ENCODE measurements around the gene SPTLC3. TPM values are rescaled to one million over a fixed set of nuclear protein-coding genes. Genes with fewer than 3 reads are reported as not detected.

The SPTLC3 gene
- total RNA-seq, 1 donor: under 0.01 TPM

DNA sequence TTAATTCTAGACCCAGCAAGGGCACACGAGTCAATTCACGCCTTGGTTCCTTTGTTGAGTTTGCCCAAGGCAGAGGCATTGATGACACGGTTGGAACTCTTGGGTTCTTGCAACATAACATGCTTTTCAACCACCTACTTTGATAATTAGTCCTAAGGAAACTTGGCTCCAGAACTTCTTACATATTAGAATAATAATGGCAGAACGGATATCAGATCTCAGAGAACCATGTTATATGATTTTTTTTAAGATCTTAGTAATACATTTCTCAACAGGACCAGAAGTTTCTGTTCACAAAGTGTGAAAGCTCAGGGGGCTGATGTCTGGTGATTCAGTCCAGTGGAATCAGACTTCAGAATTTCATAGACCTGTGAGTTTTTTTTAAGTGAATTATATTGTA is 19.2 kb downstream of the SPTLC3 start:
- H3K4me3 ChIP-seq (ENCODE audit: low read depth, low read length): no peak overlapping the region
- DNase-seq (ENCODE audit: low read depth): no peak
- TF ChIP-seq, protein P1, sequence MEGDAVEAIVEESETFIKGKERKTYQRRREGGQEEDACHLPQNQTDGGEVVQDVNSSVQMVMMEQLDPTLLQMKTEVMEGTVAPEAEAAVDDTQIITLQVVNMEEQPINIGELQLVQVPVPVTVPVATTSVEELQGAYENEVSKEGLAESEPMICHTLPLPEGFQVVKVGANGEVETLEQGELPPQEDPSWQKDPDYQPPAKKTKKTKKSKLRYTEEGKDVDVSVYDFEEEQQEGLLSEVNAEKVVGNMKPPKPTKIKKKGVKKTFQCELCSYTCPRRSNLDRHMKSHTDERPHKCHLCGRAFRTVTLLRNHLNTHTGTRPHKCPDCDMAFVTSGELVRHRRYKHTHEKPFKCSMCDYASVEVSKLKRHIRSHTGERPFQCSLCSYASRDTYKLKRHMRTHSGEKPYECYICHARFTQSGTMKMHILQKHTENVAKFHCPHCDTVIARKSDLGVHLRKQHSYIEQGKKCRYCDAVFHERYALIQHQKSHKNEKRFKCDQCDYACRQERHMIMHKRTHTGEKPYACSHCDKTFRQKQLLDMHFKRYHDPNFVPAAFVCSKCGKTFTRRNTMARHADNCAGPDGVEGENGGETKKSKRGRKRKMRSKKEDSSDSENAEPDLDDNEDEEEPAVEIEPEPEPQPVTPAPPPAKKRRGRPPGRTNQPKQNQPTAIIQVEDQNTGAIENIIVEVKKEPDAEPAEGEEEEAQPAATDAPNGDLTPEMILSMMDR (IDR thresholded peaks at IDR 0.05; ENCODE audit: insufficient read depth, low read depth, low read length): no peak

DNA sequence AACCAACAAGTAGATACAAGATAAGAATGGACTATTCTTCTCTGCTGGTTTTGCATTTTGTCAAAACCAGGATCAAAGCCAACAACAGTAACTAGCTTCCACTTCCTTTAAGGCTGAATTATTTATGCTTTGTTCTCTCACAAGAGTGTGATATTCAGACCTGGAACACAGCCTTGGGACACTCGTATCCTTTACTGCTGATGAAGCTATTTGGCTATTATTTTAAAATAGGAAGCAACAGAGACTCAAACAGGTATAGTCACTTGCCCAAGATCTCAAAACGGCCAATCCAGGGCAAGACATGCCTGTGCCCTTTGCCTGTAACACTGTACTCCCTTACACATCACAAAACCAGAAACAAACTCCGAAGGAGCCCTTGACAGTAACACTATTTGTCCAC is 19.9 kb downstream of the SPTLC3 start:
- TF ChIP-seq, protein P1 (IDR thresholded peaks at IDR 0.05; ENCODE audit: insufficient read depth, low read depth, low read length): no peak
- DNase-seq (ENCODE audit: low read depth): no peak
- no peak overlapping the region for H3K4me3 ChIP-seq (ENCODE audit: low read depth, low read length)

DNA sequence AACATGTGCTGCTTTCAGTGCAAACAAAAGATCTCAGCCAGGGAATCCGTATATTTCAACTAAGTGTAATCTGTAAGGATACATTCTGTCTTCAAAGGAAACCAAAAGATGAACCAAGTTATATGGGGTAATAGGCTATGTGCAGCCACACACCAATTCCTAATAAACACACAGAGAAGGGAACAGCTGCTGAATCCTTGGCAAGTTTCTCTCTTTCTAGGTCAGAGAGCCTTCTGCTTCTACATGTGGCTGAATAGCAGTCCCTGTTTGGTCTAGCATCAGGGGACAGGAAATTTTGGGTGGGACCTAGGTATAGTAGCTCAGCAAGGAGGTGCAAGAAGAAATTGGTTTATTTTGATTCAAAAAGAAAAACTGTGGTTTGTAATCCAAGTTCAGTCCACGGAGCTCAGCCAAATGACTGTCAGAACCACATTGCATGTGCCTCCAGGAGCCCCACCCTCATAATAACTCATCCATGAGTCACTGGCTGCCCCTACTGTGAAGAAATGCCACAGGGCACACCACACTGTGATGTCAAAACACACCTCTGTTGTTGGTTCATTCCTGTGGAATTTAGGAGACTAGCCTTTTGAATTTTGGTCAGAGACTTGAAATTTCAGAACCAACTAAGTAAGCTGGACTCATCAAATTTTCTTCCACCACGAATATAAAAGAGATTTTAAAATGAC is 21.1 kb downstream of the SPTLC3 start:
- TF ChIP-seq, protein P1 (IDR thresholded peaks at IDR 0.05; ENCODE audit: insufficient read depth, low read depth, low read length): no peak
- peak; percentile 71 for DNase-seq (ENCODE audit: low read depth)
- no peak overlapping the region for H3K4me3 ChIP-seq (ENCODE audit: low read depth, low read length)

DNA sequence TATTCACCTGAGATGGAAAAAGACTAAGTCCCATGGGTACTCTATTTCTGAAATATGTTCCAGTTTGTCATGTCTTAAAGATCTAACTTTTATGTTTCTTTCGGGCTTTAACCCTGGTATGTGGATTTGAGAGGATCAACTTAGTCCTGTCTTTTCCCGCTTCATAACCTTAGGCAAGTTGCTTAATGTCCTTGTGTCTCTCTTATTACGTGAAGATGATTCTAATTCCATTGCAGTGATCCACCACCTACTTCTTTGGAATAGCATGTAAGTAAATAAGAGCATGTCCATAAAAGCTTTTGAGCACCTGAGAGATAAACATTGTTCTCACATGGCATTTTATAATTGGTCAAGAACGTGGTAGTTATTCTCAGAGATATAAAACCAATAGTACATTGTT is 23.0 kb downstream of the SPTLC3 start:
- no peak overlapping the region for H3K4me3 ChIP-seq (ENCODE audit: low read depth, low read length)
- DNase-seq (ENCODE audit: low read depth): no peak
- TF ChIP-seq, protein P1 (IDR thresholded peaks at IDR 0.05; ENCODE audit: insufficient read depth, low read depth, low read length): no peak

DNA sequence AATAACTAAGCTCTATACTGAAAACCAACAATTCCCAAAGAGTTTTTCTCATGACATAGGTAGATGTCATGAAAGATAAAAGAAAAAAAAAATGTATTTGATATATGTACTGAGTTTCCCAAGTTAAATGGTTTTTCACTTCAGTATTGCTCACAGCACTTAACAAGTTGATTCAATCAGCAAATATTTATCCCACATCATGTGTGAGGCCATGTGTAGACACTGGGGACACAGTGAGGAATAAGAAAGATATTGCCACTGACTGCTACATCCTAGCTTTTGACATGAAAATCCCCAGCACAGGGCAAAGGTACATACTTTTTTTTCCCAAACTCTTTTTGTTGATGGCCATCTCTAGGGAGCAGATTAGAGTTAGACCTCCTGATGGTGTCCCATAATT is 25.3 kb downstream of the SPTLC3 start:
- no peak overlapping the region for H3K4me3 ChIP-seq (ENCODE audit: low read depth, low read length)
- DNase-seq (ENCODE audit: low read depth): no peak
- TF ChIP-seq, protein P1 (IDR thresholded peaks at IDR 0.05; ENCODE audit: insufficient read depth, low read depth, low read length): no peak

DNA sequence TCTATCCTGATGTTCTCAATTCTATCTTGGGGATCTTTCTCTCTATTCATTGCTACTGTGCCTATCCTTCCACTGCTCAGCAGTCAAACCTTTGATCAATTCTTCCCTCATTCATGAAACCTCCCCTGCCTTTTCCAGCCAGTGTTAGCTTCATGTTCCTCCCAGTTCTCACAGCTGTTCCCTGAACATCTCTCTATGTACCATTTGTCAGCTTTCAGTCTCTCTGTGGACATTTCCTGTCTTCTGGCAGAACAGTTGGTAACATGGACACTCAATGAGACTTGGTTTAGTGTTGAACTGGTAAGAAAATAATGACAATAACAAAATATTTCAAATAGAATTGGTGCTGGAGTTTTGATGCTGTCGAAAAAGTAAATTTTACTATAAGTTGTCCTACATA is 26.2 kb downstream of the SPTLC3 start:
- no peak overlapping the region for H3K4me3 ChIP-seq (ENCODE audit: low read depth, low read length)
- TF ChIP-seq, protein P1 (IDR thresholded peaks at IDR 0.05; ENCODE audit: insufficient read depth, low read depth, low read length): no peak
- no peak for DNase-seq (ENCODE audit: low read depth)

Measured in fibroblast of villous mesenchyme (primary cell).